ENCODE results near the gene RNF4.

DNA sequence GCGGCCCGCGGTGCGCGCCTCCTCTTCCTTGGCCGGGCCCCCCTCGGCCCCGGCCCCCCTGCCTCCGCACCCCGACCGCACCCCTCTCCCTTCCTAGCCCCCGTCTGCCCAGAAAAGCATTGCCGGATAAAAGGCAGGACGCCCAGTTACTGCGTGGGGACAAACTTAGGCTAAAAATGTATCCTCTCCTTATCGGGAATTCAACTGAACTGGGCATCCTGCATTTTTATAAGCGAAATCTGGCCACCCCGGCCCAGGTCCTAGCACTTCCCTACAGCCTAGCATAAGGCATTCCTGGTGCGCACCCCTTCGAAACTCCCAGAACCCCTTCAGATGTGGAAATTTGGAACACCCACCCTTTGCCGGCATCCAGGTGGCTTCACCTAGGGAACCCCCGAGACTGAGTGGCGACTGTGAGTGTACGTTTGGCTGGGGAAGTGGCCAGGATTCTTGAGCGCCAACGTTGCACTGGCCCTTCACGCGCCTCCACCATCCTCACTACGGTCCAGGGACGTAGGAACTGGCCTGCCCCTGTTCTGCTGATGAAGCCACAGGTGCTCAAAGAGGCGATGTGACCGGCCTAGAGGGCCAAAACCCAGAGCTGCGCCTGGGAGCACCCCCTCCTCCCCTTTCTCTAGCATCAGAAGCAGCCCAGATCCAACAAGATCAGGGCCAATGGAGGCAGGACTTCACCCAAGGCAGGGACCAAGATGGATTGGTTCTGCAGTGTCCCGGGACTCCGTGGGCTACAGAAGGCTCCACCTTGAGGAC, 5.7 kb upstream of the RNF4 start:
- TF ChIP-seq, protein P1, sequence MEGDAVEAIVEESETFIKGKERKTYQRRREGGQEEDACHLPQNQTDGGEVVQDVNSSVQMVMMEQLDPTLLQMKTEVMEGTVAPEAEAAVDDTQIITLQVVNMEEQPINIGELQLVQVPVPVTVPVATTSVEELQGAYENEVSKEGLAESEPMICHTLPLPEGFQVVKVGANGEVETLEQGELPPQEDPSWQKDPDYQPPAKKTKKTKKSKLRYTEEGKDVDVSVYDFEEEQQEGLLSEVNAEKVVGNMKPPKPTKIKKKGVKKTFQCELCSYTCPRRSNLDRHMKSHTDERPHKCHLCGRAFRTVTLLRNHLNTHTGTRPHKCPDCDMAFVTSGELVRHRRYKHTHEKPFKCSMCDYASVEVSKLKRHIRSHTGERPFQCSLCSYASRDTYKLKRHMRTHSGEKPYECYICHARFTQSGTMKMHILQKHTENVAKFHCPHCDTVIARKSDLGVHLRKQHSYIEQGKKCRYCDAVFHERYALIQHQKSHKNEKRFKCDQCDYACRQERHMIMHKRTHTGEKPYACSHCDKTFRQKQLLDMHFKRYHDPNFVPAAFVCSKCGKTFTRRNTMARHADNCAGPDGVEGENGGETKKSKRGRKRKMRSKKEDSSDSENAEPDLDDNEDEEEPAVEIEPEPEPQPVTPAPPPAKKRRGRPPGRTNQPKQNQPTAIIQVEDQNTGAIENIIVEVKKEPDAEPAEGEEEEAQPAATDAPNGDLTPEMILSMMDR (IDR thresholded peaks at IDR 0.05; ENCODE audit: insufficient read depth, low read depth, low read length) = no peak
- TF ChIP-seq EZH2 (IDR thresholded peaks at IDR 0.05; ENCODE audit: insufficient read depth, low read length) = no peak
